Measurements from ENCODE around the gene TTC16. TPM values are rescaled to one million over a fixed set of nuclear protein-coding genes. Genes with fewer than 3 reads are reported as not detected.

Gene TTC16
- total and polyA plus RNA-seq, 2 of the 8 experiments (the other 6 are each of a cell fraction or from before 2014, with no cell fraction given) = 0.03 TPM; not detected in 1

DNA sequence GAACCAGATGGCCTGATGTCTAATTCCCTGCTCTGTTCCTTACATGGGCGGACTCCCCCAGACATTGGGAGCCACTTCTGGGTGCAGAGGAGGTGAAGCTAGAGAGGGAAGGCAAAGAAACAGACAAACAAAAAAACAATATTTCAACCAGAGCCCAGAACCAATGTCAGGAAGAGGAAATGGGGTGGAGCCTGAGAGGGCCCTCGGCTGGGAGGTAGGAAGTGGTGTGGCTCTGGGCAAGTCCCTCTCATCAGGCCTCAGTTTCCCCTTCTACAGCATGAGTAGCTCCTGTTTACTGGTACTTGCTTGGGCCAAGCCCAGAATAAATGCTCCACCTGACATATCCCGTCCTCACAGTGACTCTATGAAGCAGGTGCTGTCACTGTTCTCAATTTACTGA is 51.5 kb downstream of the TTC16 start (continued):
- no peak for TF ChIP-seq MAX (IDR thresholded peaks at IDR 0.05)
